Airway epithelial cell (primary cell): ENCODE measurements around the gene CES3. TPM values are rescaled to one million over a fixed set of nuclear protein-coding genes. Genes with fewer than 3 reads are reported as not detected.

Experiments
- total RNA-seq: library from RNA; depleted of rRNA; stranded (reverse); fragments of >200 nt; gene quantifications from 2 replicates; pipeline ENCODE4 v1.2.3, GENCODE V29; 2015

The CES3 gene, protein sequence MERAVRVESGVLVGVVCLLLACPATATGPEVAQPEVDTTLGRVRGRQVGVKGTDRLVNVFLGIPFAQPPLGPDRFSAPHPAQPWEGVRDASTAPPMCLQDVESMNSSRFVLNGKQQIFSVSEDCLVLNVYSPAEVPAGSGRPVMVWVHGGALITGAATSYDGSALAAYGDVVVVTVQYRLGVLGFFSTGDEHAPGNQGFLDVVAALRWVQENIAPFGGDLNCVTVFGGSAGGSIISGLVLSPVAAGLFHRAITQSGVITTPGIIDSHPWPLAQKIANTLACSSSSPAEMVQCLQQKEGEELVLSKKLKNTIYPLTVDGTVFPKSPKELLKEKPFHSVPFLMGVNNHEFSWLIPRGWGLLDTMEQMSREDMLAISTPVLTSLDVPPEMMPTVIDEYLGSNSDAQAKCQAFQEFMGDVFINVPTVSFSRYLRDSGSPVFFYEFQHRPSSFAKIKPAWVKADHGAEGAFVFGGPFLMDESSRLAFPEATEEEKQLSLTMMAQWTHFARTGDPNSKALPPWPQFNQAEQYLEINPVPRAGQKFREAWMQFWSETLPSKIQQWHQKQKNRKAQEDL
- 0.99 and 1.5 TPM in 2 replicates for total RNA-seq

DNA sequence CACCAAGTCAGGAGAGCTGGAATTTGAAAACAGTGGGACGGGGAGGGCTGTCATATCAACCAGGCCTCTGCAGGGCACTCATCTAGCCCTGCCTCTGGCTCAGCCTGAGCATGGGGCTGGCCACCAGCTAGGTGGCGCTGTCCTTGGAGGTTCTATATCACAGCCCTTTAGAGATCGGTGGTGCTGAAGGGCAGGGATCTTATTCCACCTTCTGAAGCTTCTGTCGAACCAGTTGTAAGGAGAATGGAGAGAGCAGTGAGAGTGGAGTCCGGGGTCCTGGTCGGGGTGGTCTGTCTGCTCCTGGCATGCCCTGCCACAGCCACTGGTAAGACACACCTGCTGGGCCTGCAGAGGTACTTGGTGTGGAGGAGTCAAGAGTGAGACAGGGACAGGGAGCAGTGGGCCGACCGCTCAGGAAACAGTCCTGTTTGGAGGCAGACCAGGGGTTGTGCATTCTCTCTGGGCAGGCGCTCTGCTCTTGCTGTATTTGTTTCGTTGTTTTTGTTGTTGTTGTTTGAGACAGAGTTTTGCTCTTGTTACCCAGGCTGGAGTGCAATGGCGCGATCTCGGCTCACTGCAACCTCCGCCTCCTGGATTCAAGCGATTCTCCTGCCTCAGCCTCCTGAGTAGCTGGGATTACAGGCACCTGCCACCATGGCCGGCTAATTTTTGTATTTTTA lies at the start of gene CES3:
CES3 (plus strand) TSS at position 202 of the 680 bp plus-strand sequence; CDS start at position 244, 42 bp downstream.

DNA sequence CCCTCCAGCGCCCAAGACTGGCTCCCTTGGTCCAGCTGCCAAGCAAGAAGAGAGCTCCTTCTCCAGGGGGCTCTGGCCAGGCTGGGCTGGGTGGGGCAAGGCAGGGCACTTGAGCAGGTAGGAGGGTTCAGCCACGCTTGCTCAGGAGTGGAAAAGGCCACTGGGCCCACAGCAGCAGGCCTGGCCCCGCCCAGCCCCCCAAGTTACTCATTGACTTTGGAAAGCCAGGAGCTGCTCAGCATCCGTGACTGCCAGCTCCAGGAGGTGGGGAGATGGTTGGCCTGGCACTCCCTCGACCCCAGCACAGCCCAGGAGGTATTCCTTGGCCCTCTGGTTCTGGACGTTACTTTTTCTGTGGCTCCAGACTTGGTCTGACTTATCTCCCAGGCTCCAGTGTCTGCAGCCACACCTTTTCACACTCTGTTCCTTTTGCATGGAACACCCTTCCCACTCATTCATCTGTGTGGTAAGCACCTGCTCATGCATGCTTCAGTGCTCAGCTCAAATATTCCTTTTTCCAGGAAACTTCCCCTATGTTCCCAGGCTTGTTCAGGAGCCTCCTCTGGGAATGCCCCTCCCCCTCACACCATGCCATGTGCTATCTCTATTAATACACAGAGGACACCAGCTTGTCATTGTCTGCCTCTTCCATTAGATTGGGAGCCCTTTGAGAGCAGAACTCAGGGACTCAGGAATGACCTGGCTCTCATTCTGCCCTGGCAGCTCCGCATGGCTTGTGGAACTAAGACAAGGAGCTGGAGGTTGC lies 42.1 kb upstream of the CES3 start, which contains the start of gene CDH16:
CDH16 (minus strand) TSS at position 83 of the 766 bp plus-strand sequence. CDS start 820 bp downstream, outside the sequence.

DNA sequence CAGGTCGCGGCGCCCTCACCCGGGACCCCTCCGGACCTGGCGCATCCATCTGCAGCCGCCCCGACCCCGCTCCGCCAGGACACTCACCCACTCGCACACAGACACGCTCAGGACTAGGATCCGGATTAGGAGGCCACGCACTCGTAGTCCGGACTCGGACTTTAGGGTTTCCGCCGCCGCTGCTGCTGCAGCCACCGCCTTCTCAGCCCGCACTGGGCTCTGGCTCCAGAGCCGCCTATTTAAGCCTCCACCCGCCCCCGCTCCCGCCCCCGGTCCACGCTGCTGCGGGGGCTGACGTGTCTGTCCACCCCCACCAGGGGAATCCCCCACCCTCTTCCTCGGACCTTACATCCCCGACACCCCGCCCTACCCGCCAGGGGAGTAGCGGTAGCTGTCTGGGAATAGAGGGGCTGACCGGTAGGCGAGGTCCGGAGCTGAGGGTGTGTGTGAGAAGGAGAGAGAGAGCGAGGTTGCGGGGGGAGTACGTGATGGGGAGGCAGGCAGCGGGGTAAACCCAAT lies 35.7 kb upstream of the CES3 start, which contains the start of gene RRAD:
RRAD (minus strand) TSS at position 214 of the 519 bp plus-strand sequence. CDS start 356 bp downstream, outside the sequence.

DNA sequence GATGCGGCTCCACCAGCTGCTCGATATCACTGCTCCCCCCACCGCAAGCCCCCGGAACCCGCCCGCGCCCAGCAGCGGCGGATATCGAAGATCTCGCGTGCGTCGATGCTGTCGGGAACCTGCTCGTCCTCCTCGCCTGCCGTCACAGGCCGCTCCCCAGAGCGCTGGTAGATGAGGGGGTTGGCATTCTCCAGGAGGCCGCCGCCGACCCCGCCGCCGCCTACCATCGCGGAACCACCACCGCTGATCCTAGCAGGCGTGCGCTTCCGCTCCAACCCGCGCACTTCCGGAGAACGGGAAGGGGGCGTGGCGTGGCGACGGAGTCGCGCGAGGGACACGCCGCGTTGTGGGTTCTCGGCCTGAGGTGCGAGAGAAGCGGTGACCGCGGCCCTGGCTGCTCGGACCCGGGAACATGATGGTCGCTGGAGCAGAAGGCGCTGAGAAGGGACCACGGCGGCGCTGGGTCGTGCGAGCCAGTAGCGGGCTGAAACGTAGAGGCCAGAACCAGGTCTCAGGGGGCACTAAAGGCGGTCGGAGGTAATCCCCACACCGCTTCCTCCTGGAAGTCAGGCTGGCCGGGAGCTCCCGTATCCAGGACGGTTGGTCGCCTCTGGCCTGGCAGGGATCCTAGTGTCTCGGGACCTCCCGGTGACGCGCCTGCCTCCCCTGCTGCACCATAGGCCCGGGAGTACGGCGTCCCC lies 26.8 kb upstream of the CES3 start, which contains the start of gene CIAO2B:
CIAO2B (minus strand) TSS at position 265 of the 701 bp plus-strand sequence; CDS start at position 227, 38 bp downstream.

DNA sequence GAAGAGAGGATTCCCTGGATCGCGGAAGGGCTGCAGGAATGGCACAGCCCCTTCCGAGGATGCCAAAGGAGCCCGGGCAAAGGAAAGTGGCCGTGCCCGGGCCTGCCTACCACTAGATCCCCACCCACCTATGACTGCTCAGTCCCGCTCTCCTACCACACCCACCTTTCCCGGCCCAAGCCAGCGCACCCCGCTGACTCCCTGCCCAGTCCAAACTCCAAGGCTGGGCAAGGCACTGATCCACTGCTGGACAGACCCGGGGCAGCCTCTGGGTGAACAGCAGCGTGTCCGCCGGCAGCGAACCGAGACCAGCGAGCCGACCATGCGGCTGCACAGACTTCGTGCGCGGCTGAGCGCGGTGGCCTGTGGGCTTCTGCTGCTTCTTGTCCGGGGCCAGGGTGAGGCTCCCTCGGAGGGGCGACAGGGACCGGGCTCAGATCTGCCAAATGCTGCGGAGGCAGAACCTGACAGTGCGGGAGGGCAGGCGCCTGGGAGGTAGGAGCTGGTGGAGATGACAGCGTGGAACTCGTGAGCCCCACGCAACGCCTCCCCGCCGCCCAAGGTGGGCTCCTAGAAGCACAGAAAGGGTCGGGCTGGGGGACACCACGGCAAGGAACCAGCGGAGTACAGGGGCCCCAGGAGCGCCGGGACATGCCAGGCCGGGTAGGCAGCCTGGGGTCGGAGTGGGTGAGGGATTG lies 25.6 kb upstream of the CES3 start, which contains the start of gene CES2:
CES2 (plus strand) TSS at position 203 of the 698 bp plus-strand sequence; CDS start at position 323, 120 bp downstream.

DNA sequence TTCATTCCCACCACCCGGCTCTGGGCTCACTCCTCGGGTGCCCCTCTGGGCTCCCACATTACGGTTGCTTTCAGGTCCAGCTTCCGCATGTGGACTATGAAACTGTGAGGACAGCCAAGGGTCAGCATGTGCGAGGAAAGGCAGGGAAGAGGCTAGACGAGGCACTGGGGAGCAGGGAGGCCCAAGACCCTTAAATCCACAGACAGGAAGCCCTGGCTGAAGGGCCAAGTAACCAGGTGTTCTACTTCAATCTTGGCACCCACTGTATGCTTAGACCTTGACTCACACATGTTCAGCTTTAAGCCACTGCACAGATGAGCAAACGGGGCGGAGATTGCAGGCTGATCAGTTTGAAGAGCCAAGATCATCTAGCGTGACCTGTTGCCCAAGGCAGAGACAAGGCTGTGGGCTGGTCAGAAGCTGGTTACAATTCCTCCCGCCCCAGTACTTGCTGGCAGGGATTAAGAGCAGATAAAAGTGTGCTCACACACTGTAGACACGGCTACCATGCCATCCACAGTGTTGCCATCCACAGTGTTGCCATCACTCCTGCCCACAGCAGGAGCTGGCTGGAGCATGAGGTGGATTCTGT lies 27.2 kb downstream of the CES3 start, which contains the start of gene CES4A:
CES4A (plus strand) TSS at position 393 of the 592 bp plus-strand sequence; CDS start at position 577, 184 bp downstream.

Other genes starting within 250 kb of the CES3 start
- gene DYNC1LI2, start 209.7 kb upstream of the CES3 start, total RNA-seq = 42.8 and 56.0 TPM in 2 replicates
- gene TERB1, start 159.7 kb upstream of the CES3 start, total RNA-seq = 0.07 and 0.46 TPM in 2 replicates
- gene NAE1, start 130.3 kb upstream of the CES3 start, total RNA-seq = 72.0 and 93.3 TPM in 2 replicates
- gene CA7, start 116.9 kb upstream of the CES3 start, total RNA-seq = not detected in 2 replicates
- gene PDP2, start 80.8 kb upstream of the CES3 start, total RNA-seq = 4.9 and 26.9 TPM in 2 replicates
- 1.6 and 3.0 TPM in 2 replicates for gene CDH16, start 42.4 kb upstream of the CES3 start, total RNA-seq
- 73.8 and 96.6 TPM in 2 replicates for gene RRAD, start 35.7 kb upstream of the CES3 start, total RNA-seq
- 106 and 141 TPM in 2 replicates for gene CIAO2B, start 26.9 kb upstream of the CES3 start, total RNA-seq
- 74.0 and 93.4 TPM in 2 replicates for gene CES2, start 25.8 kb upstream of the CES3 start, total RNA-seq
- 0.65 and 2.5 TPM in 2 replicates for gene CES4A, start 27.3 kb downstream of the CES3 start, total RNA-seq
- gene CBFB, start 67.9 kb downstream of the CES3 start, total RNA-seq = 57.7 and 92.9 TPM in 2 replicates
- gene PHAF1, start 148.7 kb downstream of the CES3 start, total RNA-seq = 12.4 and 14.7 TPM in 2 replicates
- gene B3GNT9, start 189.7 kb downstream of the CES3 start, total RNA-seq = 9.7 and 11.4 TPM in 2 replicates
- 31.9 and 47.2 TPM in 2 replicates for gene TRADD, start 198.6 kb downstream of the CES3 start, total RNA-seq
- 10.5 and 11.4 TPM in 2 replicates for gene FBXL8, start 198.7 kb downstream of the CES3 start, total RNA-seq
- 2.5 TPM in 1 of 2 replicates, not detected in the other for gene HSF4, start 203.5 kb downstream of the CES3 start, total RNA-seq
- 53.2 and 89.0 TPM in 2 replicates for gene NOL3, start 209.3 kb downstream of the CES3 start, total RNA-seq
- gene MATCAP1, start 222.7 kb downstream of the CES3 start, total RNA-seq = 5.2 and 11.3 TPM in 2 replicates
- gene EXOC3L1, start 228.9 kb downstream of the CES3 start, total RNA-seq = 0.99 TPM in 1 of 2 replicates, not detected in the other
- gene E2F4, start 230.9 kb downstream of the CES3 start, total RNA-seq = 82.0 and 87.8 TPM in 2 replicates
- 33.8 and 39.6 TPM in 2 replicates for gene ELMO3, start 237.9 kb downstream of the CES3 start, total RNA-seq